NCI-H2227 treated with DMSO at 0.1 percent for 48 hours (cell line): ENCODE data around the gene DNAJC27.

Experiments
- DNase-seq: peaks from one replicate; lab custom pipeline; 2025; lab: John Stamatoyannopoulos, UW

Gene DNAJC27

GRCh38 chr2:24970483-24971285 lies 1.1 kb downstream of the DNAJC27 start:
- peak; percentile 33 for DNase-seq

GRCh38 chr2:24969784-24970183 lies 2.0 kb downstream of the DNAJC27 start:
- DNase-seq, result no peak

- no peak for DNase-seq
Observed at GRCh38 chr2:24961903-24962302, 9.9 kb downstream of the DNAJC27 start.

- no peak for DNase-seq
Observed at GRCh38 chr2:24959761-24960160, 12.0 kb downstream of the DNAJC27 start.

GRCh38 chr2:24958411-24958935 lies 13.3 kb downstream of the DNAJC27 start:
- no peak for DNase-seq

GRCh38 chr2:24957976-24958375 lies 13.8 kb downstream of the DNAJC27 start:
- DNase-seq, result no peak

GRCh38 chr2:24957221-24957620 lies 14.5 kb downstream of the DNAJC27 start:
- no peak for DNase-seq

GRCh38 chr2:24955921-24956320 lies 15.8 kb downstream of the DNAJC27 start:
- no peak for DNase-seq

GRCh38 chr2:24955232-24955631 lies 16.5 kb downstream of the DNAJC27 start:
- no peak for DNase-seq

GRCh38 chr2:24950102-24950501 lies 21.7 kb downstream of the DNAJC27 start:
- DNase-seq, result no peak

- no peak for DNase-seq
Observed at GRCh38 chr2:24948506-24948905, 23.2 kb downstream of the DNAJC27 start.

- no peak for DNase-seq
Observed at GRCh38 chr2:24947561-24948157, 24.1 kb downstream of the DNAJC27 start.

- no peak for DNase-seq
Observed at GRCh38 chr2:24945907-24946306, 25.8 kb downstream of the DNAJC27 start.

- DNase-seq, result no peak
Observed at GRCh38 chr2:24943427-24944053, 28.2 kb downstream of the DNAJC27 start.

- no peak for DNase-seq
Observed at GRCh38 chr2:24939353-24939752, 32.4 kb downstream of the DNAJC27 start.

- DNase-seq, result no peak
Observed at GRCh38 chr2:24937236-24937635, 34.5 kb downstream of the DNAJC27 start.

GRCh38 chr2:24935145-24935544 lies 36.6 kb downstream of the DNAJC27 start:
- no peak for DNase-seq

- DNase-seq, result no peak
Observed at GRCh38 chr2:24932715-24933114, 39.0 kb downstream of the DNAJC27 start.

GRCh38 chr2:24930768-24931167 lies 41.0 kb downstream of the DNAJC27 start:
- DNase-seq, result no peak

- DNase-seq, result no peak
Observed at GRCh38 chr2:24929230-24929629, 42.5 kb downstream of the DNAJC27 start.

- no peak for DNase-seq
Observed at GRCh38 chr2:24928036-24928435, 43.7 kb downstream of the DNAJC27 start.

- DNase-seq, result no peak
Observed at GRCh38 chr2:24926602-24927252, 45.0 kb downstream of the DNAJC27 start.

GRCh38 chr2:24926220-24926601 lies 45.5 kb downstream of the DNAJC27 start:
- DNase-seq, result no peak
